GM21529 (cell line): ENCODE data around the gene UBA7.
A peak's percentile ranks its signal among the peaks of the same experiment; 100 is the strongest.

ENCODE experiments used
- ATAC-seq: cut with Tn5 transposase; IDR thresholded peaks from one replicate; pipeline ENCODE4 v1.9.1; 2021; ENCODE audit not compliant: unreplicated experiment

UBA7 gene

DNA sequence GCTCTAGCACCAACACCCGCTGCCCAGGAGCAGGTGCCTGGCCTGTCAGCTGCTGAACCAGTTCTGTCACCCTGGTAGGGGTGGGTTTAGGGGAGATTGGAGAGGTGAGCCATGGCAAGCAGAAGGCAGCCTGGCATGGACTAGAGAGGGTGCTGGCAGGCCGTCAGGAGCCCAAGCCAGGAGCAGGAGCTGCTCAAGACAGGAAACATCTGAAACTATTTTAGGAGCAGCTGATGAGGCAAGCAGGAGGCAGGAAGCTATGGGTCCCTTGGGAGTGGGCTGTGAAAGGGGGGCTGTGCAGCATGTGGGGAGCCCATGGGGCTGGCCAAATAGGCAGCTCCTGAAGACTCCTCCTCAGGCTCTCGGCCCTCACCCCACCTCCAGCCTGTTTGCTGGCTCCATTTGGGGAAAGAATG, 8.4 kb downstream of the UBA7 start:
- ATAC-seq = no peak

- ATAC-seq = no peak
Measured at GRCh38 chr3:49804141-49805041, 9.4 kb downstream of the UBA7 start.

GRCh38 chr3:49803465-49804140, 10.2 kb downstream of the UBA7 start:
- ATAC-seq = peak; percentile 14

DNA sequence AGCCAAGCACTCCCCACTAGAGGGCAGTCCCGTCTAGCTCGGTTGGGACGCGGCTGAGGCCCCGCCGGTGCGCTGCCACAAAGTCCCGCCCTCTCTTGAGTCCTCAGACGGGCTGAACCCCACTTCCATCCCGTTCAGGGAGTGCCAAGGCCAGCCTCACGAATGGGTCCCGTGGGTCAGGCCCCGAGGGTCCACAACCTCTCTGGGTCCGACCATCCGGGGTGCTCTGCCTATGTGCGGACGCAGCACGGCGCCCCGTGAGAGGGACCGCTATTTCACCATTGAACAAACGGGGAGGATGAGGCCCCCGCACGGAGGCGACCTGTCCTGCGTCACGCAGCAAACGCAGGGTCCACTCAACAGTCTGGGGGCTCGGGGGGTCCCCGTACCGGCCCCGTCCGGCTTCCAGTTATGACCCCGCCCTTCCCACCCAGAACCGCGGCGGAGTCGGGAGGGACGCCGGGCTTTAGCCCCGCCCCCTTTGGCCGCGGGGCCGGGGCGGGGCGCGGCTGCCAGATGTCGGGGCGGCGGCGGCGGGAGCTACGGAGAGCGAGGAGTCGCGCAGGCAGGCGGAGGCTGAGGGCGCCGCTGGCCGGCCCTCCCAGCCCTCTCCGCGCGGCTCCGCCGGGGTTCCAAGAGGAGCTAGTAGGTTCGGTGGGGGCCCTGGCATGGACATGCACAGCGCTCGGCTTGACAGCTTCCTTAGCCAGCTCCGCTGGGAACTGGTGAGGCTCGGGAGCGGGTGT, 10.9 kb downstream of the UBA7 start, which contains the start of gene INKA1:
TSS of gene INKA1 (plus strand) at position 543 of the 746 bp plus-strand sequence. CDS start at position 675, 132 bp downstream.
- ATAC-seq = peak; percentile 61

GRCh38 chr3:49801160-49801559, 12.6 kb downstream of the UBA7 start:
- ATAC-seq = no peak

DNA sequence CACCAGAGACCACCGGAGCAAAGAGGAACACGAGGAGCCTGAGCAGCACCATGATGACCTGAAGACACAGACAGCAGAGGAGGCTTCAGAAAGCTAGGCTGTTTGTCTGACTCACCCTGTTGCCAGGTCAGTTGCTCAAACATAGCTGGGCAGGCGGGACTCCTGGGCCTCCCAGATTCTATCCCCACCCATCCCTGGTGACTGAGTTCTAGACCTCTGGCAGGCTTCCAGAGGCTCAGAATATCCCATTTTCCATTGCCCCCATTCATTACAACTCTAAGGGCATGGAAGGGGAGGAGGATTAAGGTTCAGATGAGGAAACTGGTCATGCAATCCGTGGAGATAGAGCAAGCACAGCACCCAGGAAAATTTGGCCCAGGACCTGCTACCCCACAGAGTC, 14.0 kb downstream of the UBA7 start, which contains the start of gene CDHR4:
TSS of gene CDHR4 (minus strand) at position 113 of the 400 bp plus-strand sequence. CDS start at position 52, 61 bp downstream.
- ATAC-seq = no peak

- ATAC-seq = no peak
Measured at GRCh38 chr3:49799105-49799504, 14.6 kb downstream of the UBA7 start.

DNA sequence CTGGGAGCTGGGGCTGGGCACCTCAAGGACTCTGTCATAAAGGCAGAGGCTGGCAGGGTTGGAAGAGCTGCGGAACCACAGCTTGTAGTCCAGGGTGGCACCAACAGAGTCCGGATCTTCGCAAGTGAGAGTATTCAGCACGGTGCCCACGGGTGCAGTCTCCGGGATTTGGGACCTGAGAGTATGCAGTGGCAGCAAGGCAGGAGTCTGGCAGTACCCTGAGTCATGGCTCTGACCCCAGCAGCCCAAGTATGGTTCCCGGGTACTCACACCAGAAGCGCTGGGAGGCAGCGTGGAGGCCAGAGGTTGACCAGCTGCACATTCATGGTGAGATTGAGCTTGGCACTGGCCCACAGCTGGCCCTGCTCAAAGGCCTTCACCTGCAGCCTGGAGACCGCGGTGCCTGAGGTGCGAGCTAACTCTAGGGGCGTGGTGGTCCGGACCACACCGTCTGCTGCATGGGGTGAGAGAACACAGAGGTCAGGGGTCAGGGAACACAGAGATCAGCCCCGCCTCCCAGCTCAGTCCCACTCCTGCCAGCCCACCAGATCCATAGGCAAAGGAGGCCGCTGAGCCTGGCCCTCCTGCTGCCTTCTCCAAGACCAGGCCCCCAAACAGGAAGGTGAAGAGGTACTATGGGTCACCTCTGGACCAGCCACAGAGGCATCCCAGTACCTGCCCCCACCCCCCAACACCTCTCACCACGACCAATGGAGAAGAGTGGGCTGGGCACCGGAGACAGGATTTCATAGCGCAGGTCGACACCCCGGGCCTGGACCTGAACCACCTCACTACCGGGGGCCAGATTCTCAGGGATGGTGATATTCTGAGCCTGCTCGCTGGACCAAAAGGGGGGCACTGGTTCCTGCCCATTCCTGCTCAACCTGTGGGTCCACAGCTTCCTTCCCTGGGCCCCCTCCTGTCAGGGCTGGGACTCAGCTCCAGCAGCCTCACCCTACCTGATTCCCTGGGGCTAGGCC, 18.5 kb downstream of the UBA7 start:
- ATAC-seq = no peak

GRCh38 chr3:49794431-49794830, 19.3 kb downstream of the UBA7 start:
- ATAC-seq = no peak

- no peak for ATAC-seq
Measured at GRCh38 chr3:49793486-49794085, 20.2 kb downstream of the UBA7 start.

- ATAC-seq = no peak
Measured at GRCh38 chr3:49792371-49793150, 21.2 kb downstream of the UBA7 start.

GRCh38 chr3:49791571-49791970, 22.2 kb downstream of the UBA7 start:
- ATAC-seq = no peak

GRCh38 chr3:49790626-49791411, 22.9 kb downstream of the UBA7 start:
- ATAC-seq = no peak

DNA sequence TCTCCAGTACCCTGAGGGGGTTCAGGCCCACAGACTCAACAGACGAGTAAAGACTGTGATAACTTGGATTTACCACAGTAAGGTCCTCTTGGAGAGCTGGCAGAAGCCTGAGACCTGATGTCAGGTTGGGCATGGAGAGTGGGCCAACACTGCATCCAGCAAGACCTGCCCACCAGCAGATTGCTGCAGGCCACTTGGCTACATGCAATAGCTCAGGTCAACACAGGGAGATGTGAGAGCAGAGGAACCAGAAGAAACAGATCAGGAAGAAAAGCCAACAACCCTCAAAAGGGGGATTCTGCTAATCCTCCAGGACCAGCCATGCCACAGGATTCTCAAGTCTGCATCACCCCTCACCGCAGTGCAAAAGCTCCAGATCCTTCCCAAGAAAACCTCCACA, 25.7 kb downstream of the UBA7 start:
- ATAC-seq = no peak

- ATAC-seq = no peak
Measured at GRCh38 chr3:49787536-49787935, 26.2 kb downstream of the UBA7 start.

- no peak for ATAC-seq
Measured at GRCh38 chr3:49787182-49787464, 26.6 kb downstream of the UBA7 start.

DNA sequence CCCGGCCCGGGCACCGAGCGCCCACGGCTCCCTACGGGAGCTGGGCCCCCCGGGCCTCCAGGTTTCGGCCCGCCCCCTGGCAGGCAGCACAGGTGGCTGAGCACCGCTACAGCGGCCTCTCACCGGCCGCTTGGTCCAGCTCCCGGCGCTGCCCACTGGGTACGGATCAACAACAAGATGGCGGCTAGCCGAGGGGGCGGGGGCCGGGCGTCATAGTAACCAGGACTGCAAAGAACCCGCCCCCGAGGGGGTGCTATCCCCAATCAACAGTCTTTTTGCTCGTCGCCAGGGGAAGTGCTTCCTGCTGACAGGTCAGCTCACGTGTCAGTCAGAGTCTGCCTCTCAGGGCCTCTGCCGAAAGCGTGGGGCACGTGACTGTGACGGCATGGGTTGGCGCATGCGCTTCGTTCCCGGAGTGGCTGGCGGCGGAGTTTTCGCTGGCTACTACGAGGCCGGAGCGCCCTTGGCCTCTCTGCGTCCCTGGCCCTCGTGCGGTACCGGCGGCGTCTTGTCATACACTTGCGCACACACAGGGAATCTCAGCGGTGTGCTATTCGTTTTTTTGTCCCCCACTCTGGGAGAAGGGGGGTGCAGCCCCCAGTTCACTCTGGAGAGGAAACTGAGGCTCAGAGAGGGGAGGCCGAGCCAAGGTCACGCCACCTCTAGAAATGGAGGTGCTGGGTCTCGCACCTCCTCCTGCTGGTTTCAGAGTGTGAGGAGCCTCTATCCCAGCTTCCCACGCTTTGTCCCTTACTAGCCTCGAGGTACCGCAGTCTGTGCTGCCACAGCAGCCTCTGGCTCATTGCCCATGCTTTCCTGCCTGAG, 27.2 kb downstream of the UBA7 start, which contains the start of gene IP6K1:
TSS of gene IP6K1 (minus strand) at position 186 of the 825 bp plus-strand sequence. CDS start 38,502 bp downstream, outside the sequence.
- ATAC-seq = peak; percentile 99
